GM18498 (cell line): ENCODE data around the gene ADAMTS1.

Experiments used
- ATAC-seq: cut with Tn5 transposase; IDR thresholded peaks from one replicate; pipeline ENCODE4 v1.9.1; 2021; ENCODE audit warnings: mild to moderate bottlenecking, moderate library complexity; ENCODE audit not compliant: unreplicated experiment

Gene ADAMTS1

DNA sequence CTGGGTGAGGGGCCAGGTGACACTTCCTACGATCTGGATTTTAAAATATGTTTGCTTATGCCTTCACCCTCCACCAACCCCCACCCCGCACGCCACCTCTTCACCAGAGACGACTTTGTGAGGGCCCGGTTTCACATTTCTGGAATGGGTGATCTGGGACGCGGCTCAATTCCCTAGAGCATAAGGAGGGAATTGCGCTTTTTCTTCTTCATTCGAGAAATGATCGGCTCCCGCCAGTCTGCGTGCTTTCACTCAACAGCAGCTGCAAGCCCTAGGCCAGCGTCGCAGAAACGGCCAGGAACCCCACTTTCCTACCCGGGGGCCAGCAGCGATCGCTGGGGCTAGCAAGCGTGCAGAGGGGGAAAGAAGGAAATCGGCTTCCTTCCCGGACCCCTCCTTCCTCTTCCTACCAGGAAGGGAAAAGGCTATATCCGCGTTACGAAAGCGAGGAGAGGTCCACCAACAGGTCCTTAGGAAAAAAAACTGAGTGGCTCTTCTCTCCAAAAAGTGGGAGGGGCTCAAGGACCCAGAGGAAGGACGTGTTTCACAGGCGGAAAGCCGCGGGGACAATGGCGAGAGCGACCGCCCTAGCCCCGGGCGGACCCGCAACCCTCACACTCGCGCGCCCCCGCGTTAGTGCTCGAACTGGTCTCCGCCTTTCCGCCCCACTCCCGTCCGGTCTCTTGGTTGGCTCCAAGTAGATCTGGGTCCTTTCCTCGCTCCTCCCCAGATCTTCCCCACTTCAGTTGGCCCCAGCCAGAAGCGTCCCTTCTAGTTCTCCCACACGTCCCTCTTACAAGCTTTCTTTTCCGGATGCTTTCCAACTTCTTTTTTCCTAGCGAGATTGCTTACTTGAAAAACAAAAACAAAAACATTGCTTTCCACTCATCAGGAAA, 1.1 kb upstream of the ADAMTS1 start:
- no peak for ATAC-seq

DNA sequence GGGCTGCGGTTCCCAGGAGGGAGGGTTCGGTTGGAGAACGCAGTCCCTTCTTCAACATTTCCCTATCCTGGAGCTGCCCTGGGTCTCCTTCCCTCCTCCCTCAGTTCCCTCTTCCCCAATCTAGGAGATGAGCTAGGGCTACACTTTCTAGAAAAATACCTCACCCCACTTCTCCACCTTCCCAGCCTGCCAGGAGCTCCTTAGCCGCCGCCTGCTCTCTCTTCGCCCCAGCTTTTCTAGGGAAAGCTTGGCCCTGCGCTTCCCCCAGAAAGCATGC, 488 bp upstream of the ADAMTS1 start:
- ATAC-seq = no peak

- no peak for ATAC-seq
Observed at GRCh38 chr21:26844258-26845065, 747 bp downstream of the ADAMTS1 start.

- ATAC-seq = no peak
Observed at GRCh38 chr21:26843933-26844257, 1.3 kb downstream of the ADAMTS1 start.

DNA sequence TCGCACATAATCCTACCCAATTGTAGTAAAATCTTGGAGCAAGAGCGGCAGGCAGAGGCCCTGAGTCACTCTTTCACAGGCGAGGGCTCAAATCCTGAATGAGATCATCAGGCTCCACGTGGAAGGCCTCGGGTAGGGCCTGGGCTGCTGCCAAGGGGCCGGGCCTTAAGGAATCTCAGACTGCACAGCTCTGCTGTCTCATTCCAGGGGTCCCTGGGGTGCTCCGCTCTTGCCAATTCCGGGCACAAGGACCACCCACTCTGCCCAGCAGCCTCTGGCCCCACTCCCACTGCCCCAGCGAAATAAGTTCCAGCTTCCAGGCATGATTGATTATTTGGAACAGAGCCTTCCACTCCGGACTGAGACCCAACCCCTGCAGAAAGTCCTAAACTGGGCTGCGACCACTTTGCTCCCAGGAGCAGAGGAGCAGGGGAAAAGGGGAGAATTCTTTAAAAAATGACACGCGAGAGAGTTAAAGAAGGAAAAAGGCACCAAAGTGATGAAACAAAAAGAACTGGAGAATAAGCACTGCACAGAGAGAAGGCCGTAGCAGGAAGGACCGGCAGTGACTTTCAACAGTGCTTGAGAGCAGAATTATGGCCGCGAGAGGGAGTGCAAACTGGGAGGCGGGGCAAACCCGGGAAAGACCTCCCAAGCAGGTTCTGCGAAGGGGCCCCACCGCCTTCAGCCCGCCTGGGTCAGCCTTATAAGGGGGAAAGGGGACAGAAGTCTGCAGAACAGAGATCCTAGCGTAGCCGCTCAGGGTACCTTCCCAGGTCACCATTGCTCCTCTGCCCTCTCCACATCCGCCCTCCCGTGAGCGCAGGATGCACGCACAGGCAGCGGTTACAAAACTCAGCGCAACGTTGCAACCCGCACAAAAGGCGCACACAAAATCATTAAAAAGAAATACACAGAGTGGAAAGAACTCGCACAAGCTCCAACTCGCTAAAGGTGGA, 2.0 kb downstream of the ADAMTS1 start:
- ATAC-seq = no peak

GRCh38 chr21:26842300-26842699, 2.9 kb downstream of the ADAMTS1 start:
- ATAC-seq = no peak

- ATAC-seq = no peak
Observed at GRCh38 chr21:26840912-26841311, 4.3 kb downstream of the ADAMTS1 start.

DNA sequence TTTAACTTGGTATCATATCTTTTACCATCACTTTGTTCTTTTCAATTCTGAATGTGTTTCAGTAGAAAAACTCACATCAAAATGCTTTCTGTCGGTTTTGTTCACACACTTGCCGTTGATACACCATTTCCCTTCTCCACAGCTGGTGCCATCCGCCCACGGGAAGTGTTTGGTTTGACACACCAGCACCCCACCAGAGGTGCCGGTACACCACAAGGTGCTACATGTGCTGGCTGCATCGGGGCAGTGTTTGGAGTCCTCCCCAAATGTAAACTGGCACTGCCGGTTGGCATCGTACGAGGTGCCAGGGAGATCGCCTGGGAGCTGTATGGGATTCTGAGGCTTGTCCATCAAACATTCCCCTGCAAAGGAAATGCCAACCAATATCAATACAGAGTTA, 5.0 kb downstream of the ADAMTS1 start:
- ATAC-seq = no peak

DNA sequence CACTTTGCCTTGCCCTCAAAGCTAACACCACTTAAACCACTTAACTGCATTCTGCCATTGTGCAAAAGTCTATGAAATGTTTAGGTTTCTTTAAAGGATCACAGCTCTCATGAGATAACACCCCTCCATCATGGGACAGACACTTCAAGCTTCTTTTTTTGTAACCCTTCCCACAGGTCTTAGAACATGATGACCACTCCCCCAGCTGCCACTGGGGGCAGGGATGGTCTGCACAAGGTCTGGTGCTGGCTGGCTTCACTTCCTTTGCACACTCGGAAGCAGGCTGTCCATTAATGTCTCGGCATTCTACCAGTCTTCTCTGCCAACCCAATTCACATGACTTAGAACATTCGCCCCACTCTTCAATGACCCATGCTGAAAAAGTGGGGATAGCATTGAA, 7.7 kb downstream of the ADAMTS1 start:
- ATAC-seq = no peak

DNA sequence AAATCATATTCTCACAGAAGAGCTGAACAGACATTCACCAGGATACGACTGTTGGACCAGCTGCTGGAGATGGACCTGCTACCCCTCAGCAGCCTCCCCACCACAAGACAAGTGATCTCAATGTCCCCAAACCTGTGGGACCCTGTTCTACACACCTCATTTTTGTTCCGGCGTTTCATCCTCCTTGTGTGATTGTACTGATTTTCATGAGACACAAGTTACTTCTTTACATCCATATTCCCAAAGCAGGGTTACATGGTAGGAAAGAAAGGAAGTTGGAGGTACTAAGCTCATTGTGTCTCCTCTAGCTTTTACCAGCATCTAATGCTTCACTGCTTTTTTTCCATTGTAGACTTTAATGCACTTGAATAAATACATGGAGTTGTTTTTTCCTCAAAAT, 8.7 kb downstream of the ADAMTS1 start:
- no peak for ATAC-seq

DNA sequence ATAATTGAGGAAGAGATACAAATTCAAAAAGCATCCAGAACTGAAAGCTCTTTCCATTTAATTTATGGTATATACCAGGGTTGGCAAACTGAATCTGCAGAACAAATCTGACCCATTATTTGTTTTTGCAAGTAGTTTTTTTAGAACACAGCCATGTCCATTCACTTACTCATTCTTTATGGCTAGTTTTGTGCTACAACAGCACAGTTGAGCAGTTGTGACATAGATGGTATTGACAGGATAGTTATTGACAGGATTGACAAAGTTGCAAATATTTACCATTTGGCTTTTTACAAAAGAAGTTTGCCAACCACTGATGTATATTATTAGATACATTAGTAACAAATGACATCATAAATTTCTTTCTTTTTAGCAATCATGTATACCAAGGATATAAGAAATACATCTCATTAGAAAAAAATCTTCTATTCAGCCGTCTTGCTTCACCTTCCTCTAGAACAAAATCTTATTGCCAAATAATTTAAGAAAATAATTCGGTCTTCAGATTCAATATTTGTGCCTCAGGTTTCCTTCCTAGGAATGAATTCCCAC, 9.4 kb downstream of the ADAMTS1 start:
- ATAC-seq = no peak

- no peak for ATAC-seq
Observed at GRCh38 chr21:26835027-26835713, 10.0 kb downstream of the ADAMTS1 start.

DNA sequence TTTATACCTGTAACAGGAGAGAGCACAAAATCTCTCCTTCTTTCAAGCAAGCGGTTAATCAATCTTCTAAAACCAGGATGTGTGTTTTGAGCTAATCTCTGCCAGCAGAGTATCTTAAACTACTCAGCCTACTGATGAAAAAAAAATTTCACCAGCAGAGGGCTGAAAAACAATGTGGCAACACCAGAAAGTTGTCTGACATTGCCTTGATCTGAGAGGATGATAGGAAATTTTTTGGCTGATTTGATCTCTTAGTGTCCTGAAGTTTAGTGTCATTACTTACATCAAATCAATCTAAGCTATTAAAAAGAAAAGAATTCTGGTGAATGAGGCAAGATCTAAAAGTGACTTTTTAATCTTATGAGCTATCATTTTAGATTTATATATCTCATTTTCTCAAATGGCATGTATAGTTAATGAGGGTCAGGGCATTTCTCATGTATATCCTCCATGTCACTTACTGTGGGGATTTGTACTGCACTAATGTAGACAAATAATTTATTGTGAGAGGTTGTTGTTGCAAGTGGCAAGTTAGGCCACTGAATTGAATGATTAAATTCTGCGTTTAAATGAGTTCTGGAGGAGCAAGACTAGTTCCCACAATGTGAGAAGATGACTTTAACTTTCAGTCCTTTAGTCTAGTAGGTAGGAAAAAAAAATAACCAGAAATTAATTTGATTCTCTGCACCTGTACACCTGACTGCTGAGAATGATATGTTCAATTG, 10.9 kb downstream of the ADAMTS1 start:
- ATAC-seq = no peak

- no peak for ATAC-seq
Observed at GRCh38 chr21:26833460-26833939, 11.7 kb downstream of the ADAMTS1 start.

DNA sequence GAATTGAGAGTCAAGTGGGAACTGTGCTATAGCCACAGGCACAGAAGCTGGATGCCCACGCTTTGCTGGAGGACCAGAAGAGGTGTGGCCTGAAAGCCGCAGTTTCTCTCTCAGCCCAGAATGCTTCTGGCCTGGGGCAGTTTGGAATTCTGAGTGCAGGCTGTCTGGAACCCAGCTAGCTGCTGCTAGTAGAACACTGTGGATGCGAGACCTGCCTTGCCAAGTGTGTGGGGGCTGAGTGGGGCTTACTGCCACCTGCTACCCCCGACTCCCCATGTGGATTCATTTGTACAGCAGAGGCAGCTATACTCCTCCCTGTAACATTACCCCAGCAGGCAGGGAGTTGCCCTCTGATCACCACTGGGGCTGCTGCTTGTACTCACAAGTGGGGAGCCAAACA, 12.2 kb downstream of the ADAMTS1 start:
- ATAC-seq = no peak

GRCh38 chr21:26832546-26832945, 12.7 kb downstream of the ADAMTS1 start:
- ATAC-seq = no peak

GRCh38 chr21:26826801-26827200, 18.4 kb downstream of the ADAMTS1 start:
- no peak for ATAC-seq

GRCh38 chr21:26820509-26820908, 24.7 kb downstream of the ADAMTS1 start:
- no peak for ATAC-seq

DNA sequence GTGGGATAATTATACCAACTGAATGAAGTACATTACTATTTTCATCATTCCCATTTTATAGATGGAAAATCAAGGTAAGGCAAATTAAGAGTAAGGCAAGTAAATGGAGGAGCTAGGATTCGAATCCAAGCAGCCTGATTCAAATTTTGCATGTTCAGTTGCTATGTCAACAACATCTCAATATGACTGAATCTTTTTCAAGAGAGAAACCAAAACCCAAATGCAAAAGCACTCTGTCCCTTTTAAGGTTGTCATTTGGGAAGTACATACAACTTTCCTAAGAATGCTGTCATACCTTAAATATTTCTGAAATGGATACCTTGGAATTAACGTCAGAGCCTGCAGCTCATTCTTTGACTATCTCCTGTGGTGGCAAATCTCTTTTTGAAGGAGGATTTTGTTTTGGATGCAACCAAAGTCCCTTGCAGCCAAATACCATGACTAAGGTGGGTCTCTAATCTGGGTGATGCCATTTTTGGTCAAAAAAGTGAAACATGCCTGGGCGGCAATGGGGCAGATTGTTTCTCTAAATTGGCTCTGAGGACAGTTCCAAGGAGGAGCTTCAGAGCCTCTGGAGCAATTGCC, 25.4 kb downstream of the ADAMTS1 start:
- ATAC-seq = no peak
